ENCODE data around the gene GNAO1.
A peak's percentile ranks its signal among the peaks of the same experiment; 100 is the strongest.

Gene GNAO1

GRCh38 chr16:56265746-56266145 lies 74.5 kb downstream of the GNAO1 start:
- no peak for DNase-seq (ENCODE audit: low read depth in 2 of 2)

- no peak for DNase-seq (ENCODE audit: low read depth in 2 of 2)
Measured at GRCh38 chr16:56266641-56267607, 75.6 kb downstream of the GNAO1 start.

GRCh38 chr16:56267888-56268287 lies 76.6 kb downstream of the GNAO1 start:
- no peak for DNase-seq (ENCODE audit: low read depth in 2 of 2)

GRCh38 chr16:56268799-56269198 lies 77.5 kb downstream of the GNAO1 start:
- DNase-seq (ENCODE audit: low read depth in 2 of 2), result no peak

GRCh38 chr16:56269281-56269680 lies 78.0 kb downstream of the GNAO1 start:
- DNase-seq (ENCODE audit: low read depth in 2 of 2), result no peak

GRCh38 chr16:56269811-56270684 lies 78.8 kb downstream of the GNAO1 start:
- no peak for DNase-seq (ENCODE audit: low read depth in 2 of 2)

GRCh38 chr16:56270828-56271227 lies 79.5 kb downstream of the GNAO1 start:
- no peak for DNase-seq (ENCODE audit: low read depth in 2 of 2)

GRCh38 chr16:56272583-56272894 lies 81.2 kb downstream of the GNAO1 start:
- no peak for DNase-seq (ENCODE audit: low read depth in 2 of 2)

GRCh38 chr16:56273615-56274014 lies 82.3 kb downstream of the GNAO1 start:
- no peak for DNase-seq (ENCODE audit: low read depth in 2 of 2)

- DNase-seq (ENCODE audit: low read depth in 2 of 2), result no peak
Measured at GRCh38 chr16:56274369-56274768, 83.1 kb downstream of the GNAO1 start.

- DNase-seq (ENCODE audit: low read depth in 2 of 2), result no peak
Measured at GRCh38 chr16:56275076-56275475, 83.8 kb downstream of the GNAO1 start.

GRCh38 chr16:56275801-56276200 lies 84.5 kb downstream of the GNAO1 start:
- no peak for DNase-seq (ENCODE audit: low read depth in 2 of 2)

- no peak for DNase-seq (ENCODE audit: low read depth in 2 of 2)
Measured at GRCh38 chr16:56277075-56277474, 85.8 kb downstream of the GNAO1 start.

- DNase-seq (ENCODE audit: low read depth in 2 of 2), result no peak
Measured at GRCh38 chr16:56278196-56278855, 87.0 kb downstream of the GNAO1 start.

- DNase-seq (ENCODE audit: low read depth in 2 of 2), result peak in 1 of 2 experiments; percentile 45
Measured at GRCh38 chr16:56279132-56279531, 87.8 kb downstream of the GNAO1 start.

GRCh38 chr16:56279914-56280313 lies 88.6 kb downstream of the GNAO1 start:
- no peak for DNase-seq (ENCODE audit: low read depth in 2 of 2)

GRCh38 chr16:56281249-56281805 lies 90.0 kb downstream of the GNAO1 start:
- DNase-seq (ENCODE audit: low read depth in 2 of 2), result no peak

- no peak for DNase-seq (ENCODE audit: low read depth in 2 of 2)
Measured at GRCh38 chr16:56282451-56282850, 91.2 kb downstream of the GNAO1 start.

- DNase-seq (ENCODE audit: low read depth in 2 of 2), result no peak
Measured at GRCh38 chr16:56284521-56284920, 93.2 kb downstream of the GNAO1 start.

- no peak for DNase-seq (ENCODE audit: low read depth in 2 of 2)
Measured at GRCh38 chr16:56286809-56287208, 95.5 kb downstream of the GNAO1 start.

GRCh38 chr16:56288019-56288418 lies 96.7 kb downstream of the GNAO1 start:
- no peak for DNase-seq (ENCODE audit: low read depth in 2 of 2)

- DNase-seq (ENCODE audit: low read depth in 2 of 2), result no peak
Measured at GRCh38 chr16:56289416-56289815, 98.1 kb downstream of the GNAO1 start.

Measured in stimulated activated CD4-positive, alpha-beta T cell treated with anti-CD3 and anti-CD28 coated beads, Interleukin-12 subunit alpha, Interleukin-12 subunit beta, amount 100 ng/mL, for 24 hours (primary cell).